Smooth muscle cell (in vitro differentiated cells): ENCODE measurements around the gene OR4E1. TPM values are rescaled to one million over a fixed set of nuclear protein-coding genes. Genes with fewer than 3 reads are reported as not detected.

Experiments used
- DNase-seq: peaks from one replicate; lab custom pipeline; 2025; ENCODE audit not compliant: unreplicated experiment; lab: John Stamatoyannopoulos, UW
- H2AFZ ChIP-seq: fragments of 200-600 bp; sonication (generic); 2 replicates; pipeline ENCODE4 v1.6.0; 2016; ENCODE audit warnings: antibody characterized with exemption, low read depth, mild to moderate bottlenecking
- H3F3A ChIP-seq: fragments of 200-600 bp; sonication (generic); 2 replicates; pipeline ENCODE4 v1.6.0; 2017; ENCODE audit warnings: antibody characterized with exemption, low read depth
- H3K27ac ChIP-seq: fragments of 200-600 bp; sonication (generic); 2 replicates; pipeline ENCODE4 v1.5.1; 2016; ENCODE audit warnings: low read depth, mild to moderate bottlenecking
- H3K27me3 ChIP-seq: fragments of 200-600 bp; sonication (generic); 2 replicates; pipeline ENCODE4 v1.6.1; 2016; ENCODE audit warnings: low read depth, mild to moderate bottlenecking
- H3K36me3 ChIP-seq: fragments of 200-600 bp; sonication (generic); 2 replicates; pipeline ENCODE4 v1.5.1; 2016; ENCODE audit warnings: low read depth
- H3K4me1 ChIP-seq: fragments of 200-600 bp; sonication (generic); 2 replicates; pipeline ENCODE4 v1.5.1; 2016; ENCODE audit warnings: low read depth
- H3K4me2 ChIP-seq: fragments of 200-600 bp; sonication (generic); 2 replicates; pipeline ENCODE4 v1.6.0; 2016; ENCODE audit warnings: mild to moderate bottlenecking
- H3K4me3 ChIP-seq: fragments of 200-600 bp; sonication (generic); 2 replicates; pipeline ENCODE4 v1.5.1; 2016; ENCODE audit warnings: mild to moderate bottlenecking
- H3K79me2 ChIP-seq: fragments of 200-600 bp; sonication (generic); 2 replicates; pipeline ENCODE4 v1.6.0; 2016; ENCODE audit warnings: low read depth, mild to moderate bottlenecking
- H3K9ac ChIP-seq: fragments of 200-600 bp; sonication (generic); 2 replicates; pipeline ENCODE4 v1.6.0; 2016; ENCODE audit warnings: low read depth
- H3K9me3 ChIP-seq: fragments of 200-600 bp; sonication (generic); replicated peaks from 2 replicates; pipeline ENCODE4 v1.5.1; 2016; ENCODE audit warnings: low read depth
- H4K20me1 ChIP-seq: fragments of 200-600 bp; sonication (generic); 2 replicates; pipeline ENCODE4 v1.6.0; 2016; ENCODE audit warnings: low read depth
- WGBS: methylation state at CpG from one replicate; pipeline ENCODE4 v1.1.7; 2016; ENCODE audit warnings: low lambda C conversion rate; 5-methylcytosine and 5-hydroxymethylcytosine counted together
- polyA plus RNA-seq: library from polyadenylated mRNA; unstranded; fragments of >200 nt; fragmentation: Nextera tagmentation; extraction: Ambion mirVana; gene quantifications from 2 replicates; pipeline ENCODE4 v1.2.1, GENCODE V29; 2016
- total RNA-seq: library from RNA; depleted of rRNA; stranded (reverse); fragments of >200 nt; gene quantifications from 2 replicates; pipeline ENCODE4 v1.2.3, GENCODE V29; 2014
- TF ChIP-seq, protein P1 (sequence below): fragments of 200-600 bp; sonication (generic); IDR thresholded peaks from 2 replicates; pipeline ENCODE4 v1.5.1; 2017; ENCODE audit warnings: borderline replicate concordance, mild to moderate bottlenecking, antibody characterized with exemption; ENCODE audit not compliant: insufficient read depth, poor library complexity, severe bottlenecking

Gene OR4E1
- total and polyA plus RNA-seq, 2 experiments from 2014 or later = not detected

- Histone ChIP-seq H3K27me3 (peaks cover 3% of the 10 kb centered on the region), H3K9ac (no peak overlapping the region), H2AFZ (no peak overlapping the region), H3K36me3 (no peaks in the 10 kb centered on the region), H3K9me3 (no peaks in the 10 kb centered on the region), H3K4me2 (no peak overlapping the region), H3K27ac (no peak overlapping the region), H3K79me2 (no peaks in the 10 kb centered on the region), H3K4me3 (no peak overlapping the region), H3K4me1 (no peaks in the 10 kb centered on the region), H4K20me1 (no peaks in the 10 kb centered on the region), H3F3A (no peaks in the 10 kb centered on the region)
- WGBS = 79% methylated on average over 2 of the region's 2 CpGs
- TF ChIP-seq, protein P1, sequence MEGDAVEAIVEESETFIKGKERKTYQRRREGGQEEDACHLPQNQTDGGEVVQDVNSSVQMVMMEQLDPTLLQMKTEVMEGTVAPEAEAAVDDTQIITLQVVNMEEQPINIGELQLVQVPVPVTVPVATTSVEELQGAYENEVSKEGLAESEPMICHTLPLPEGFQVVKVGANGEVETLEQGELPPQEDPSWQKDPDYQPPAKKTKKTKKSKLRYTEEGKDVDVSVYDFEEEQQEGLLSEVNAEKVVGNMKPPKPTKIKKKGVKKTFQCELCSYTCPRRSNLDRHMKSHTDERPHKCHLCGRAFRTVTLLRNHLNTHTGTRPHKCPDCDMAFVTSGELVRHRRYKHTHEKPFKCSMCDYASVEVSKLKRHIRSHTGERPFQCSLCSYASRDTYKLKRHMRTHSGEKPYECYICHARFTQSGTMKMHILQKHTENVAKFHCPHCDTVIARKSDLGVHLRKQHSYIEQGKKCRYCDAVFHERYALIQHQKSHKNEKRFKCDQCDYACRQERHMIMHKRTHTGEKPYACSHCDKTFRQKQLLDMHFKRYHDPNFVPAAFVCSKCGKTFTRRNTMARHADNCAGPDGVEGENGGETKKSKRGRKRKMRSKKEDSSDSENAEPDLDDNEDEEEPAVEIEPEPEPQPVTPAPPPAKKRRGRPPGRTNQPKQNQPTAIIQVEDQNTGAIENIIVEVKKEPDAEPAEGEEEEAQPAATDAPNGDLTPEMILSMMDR = no peak
- DNase-seq = no peak
Observed at GRCh38 chr14:21680072-21680471, 6.5 kb upstream of the OR4E1 start.

GRCh38 chr14:21675566-21675965 lies 1.9 kb upstream of the OR4E1 start:
- no peaks in the 10 kb centered on the region for H4K20me1 ChIP-seq
- no peaks in the 10 kb centered on the region for H3K79me2 ChIP-seq
- H2AFZ ChIP-seq = no peak overlapping the region
- H3K27ac ChIP-seq = no peak overlapping the region
- DNase-seq = no peak
- no peak overlapping the region for H3K9ac ChIP-seq
- no peaks in the 10 kb centered on the region for H3F3A ChIP-seq
- TF ChIP-seq, protein P1 = no peak
- no peak overlapping the region for H3K4me3 ChIP-seq
- WGBS = 85% methylated on average over 4 of the region's 4 CpGs
- H3K9me3 ChIP-seq = no peaks in the 10 kb centered on the region
- H3K4me1 ChIP-seq = no peaks in the 10 kb centered on the region
- H3K36me3 ChIP-seq = no peaks in the 10 kb centered on the region
- H3K4me2 ChIP-seq = no peak overlapping the region
- no peaks in the 10 kb centered on the region for H3K27me3 ChIP-seq

- Histone ChIP-seq H3K9me3 (no peaks in the 10 kb centered on the region), H3K9ac (no peak overlapping the region), H3K4me1 (no peaks in the 10 kb centered on the region), H3F3A (no peaks in the 10 kb centered on the region), H3K27ac (no peak overlapping the region), H3K4me3 (no peak overlapping the region), H3K27me3 (no peaks in the 10 kb centered on the region), H4K20me1 (no peaks in the 10 kb centered on the region), H3K4me2 (no peak overlapping the region), H3K36me3 (no peaks in the 10 kb centered on the region), H3K79me2 (no peaks in the 10 kb centered on the region), H2AFZ (no peak overlapping the region)
- TF ChIP-seq, protein P1 = no peak
- DNase-seq = no peak
- 88% methylated on average over 1 of the region's 1 CpG for WGBS
Observed at GRCh38 chr14:21672116-21672515, 1.5 kb downstream of the OR4E1 start.

GRCh38 chr14:21671371-21671770 lies 2.2 kb downstream of the OR4E1 start:
- Histone ChIP-seq H2AFZ (no peak overlapping the region), H3K4me1 (no peaks in the 10 kb centered on the region), H3K27me3 (no peaks in the 10 kb centered on the region), H3K9me3 (no peaks in the 10 kb centered on the region), H3K36me3 (no peaks in the 10 kb centered on the region), H3K79me2 (no peaks in the 10 kb centered on the region), H3F3A (no peaks in the 10 kb centered on the region), H3K27ac (no peak overlapping the region), H3K4me2 (no peak overlapping the region), H4K20me1 (no peaks in the 10 kb centered on the region), H3K4me3 (no peak overlapping the region), H3K9ac (no peak overlapping the region)
- no peak for DNase-seq
- TF ChIP-seq, protein P1 = no peak
- 68% methylated on average over 2 of the region's 2 CpGs for WGBS
